K562 (cell line): Measurements from ENCODE around the gene ZNF408. TPM values are rescaled to one million over a fixed set of nuclear protein-coding genes. Genes with fewer than 3 reads are reported as not detected.
A peak's percentile ranks its signal among the peaks of the same experiment; 100 is the strongest.

Experiments used
- C11orf30 ChIP-seq: fragments of 450-650 bp; IDR thresholded peaks from 2 replicates; pipeline ENCODE4 v1.6.1; 2016; ENCODE audit warnings: low read depth, mild to moderate bottlenecking
- GTF2A2 ChIP-seq: IDR thresholded peaks from 2 replicates; pipeline ENCODE4 v1.6.1; 2016; ENCODE audit warnings: mild to moderate bottlenecking, missing genetic modification characterization, missing compliant biosample characterization
- KAT2B ChIP-seq: IDR thresholded peaks from one replicate; pipeline ENCODE4 v1.6.1; 2012; ENCODE audit warnings: low read depth, mild to moderate bottlenecking, control low read depth, inconsistent platforms, low read length, moderate library complexity
- KAT7 ChIP-seq: sonication (generic); formaldehyde crosslinking; IDR thresholded peaks from 2 replicates; pipeline ENCODE4 v1.8.0; 2022; ENCODE audit warnings: missing genetic modification reagents, mild to moderate bottlenecking, borderline replicate concordance
- KDM2B ChIP-seq: fragments of 250-450 bp; sonication (Bioruptor Pico); IDR thresholded peaks from 2 replicates; pipeline ENCODE4 v1.8.0; 2021; ENCODE audit warnings: mild to moderate bottlenecking, moderate library complexity
- LCOR ChIP-seq: sonication (generic); formaldehyde crosslinking; IDR thresholded peaks from 2 replicates; pipeline ENCODE4 v1.8.0; 2022; ENCODE audit warnings: mild to moderate bottlenecking, missing genetic modification reagents
- MYBL2 ChIP-seq, 2 experiments: fragments of 450-650 bp in 1 of 2; sonication (generic) in 1 of 2; formaldehyde crosslinking in 1 of 2; IDR thresholded peaks; 2 replicates each; pipeline versions ENCODE4 v1.6.1 to v1.8.1; 2017 to 2022; ENCODE audit warnings: borderline replicate concordance in 1 of 2, inconsistent platforms in 1 of 2, low read depth in 1 of 2, mild to moderate bottlenecking in 1 of 2, missing genetic modification reagents in 1 of 2, moderate library complexity in 1 of 2
- PML ChIP-seq: IDR thresholded peaks from 2 replicates; pipeline ENCODE4 v1.6.1; 2012; ENCODE audit warnings: low read length, inconsistent platforms
- RBM14 ChIP-seq: fragments of 200-400 bp; formaldehyde crosslinking; IDR thresholded peaks from 2 replicates; pipeline ENCODE4 v1.6.1; 2018; ENCODE audit warnings: low read depth, mild to moderate bottlenecking, low read length, moderate library complexity, borderline replicate concordance; ENCODE audit not compliant: insufficient read depth
- SRSF3 ChIP-seq: fragments of 200-400 bp; formaldehyde crosslinking; IDR thresholded peaks from 2 replicates; pipeline ENCODE4 v1.6.1; 2016; ENCODE audit warnings: mild to moderate bottlenecking, low read length, moderate library complexity; ENCODE audit not compliant: insufficient read depth
- TAF15 ChIP-seq: fragments of 200-400 bp; formaldehyde crosslinking; IDR thresholded peaks from 2 replicates; pipeline ENCODE4 v1.6.1; 2017; ENCODE audit warnings: mild to moderate bottlenecking, low read depth, low read length, moderate library complexity
- ZKSCAN3 ChIP-seq: fragments of 250-450 bp; sonication (Bioruptor Pico); IDR thresholded peaks from 2 replicates; pipeline ENCODE4 v1.4.0; 2020
- ZNF24 ChIP-seq: fragments of 450-650 bp; IDR thresholded peaks from 2 replicates; pipeline ENCODE4 v1.6.1; 2016
- ZNF347 ChIP-seq: fragments of 450-650 bp; formaldehyde crosslinking; IDR thresholded peaks from 2 replicates; pipeline ENCODE4 v1.4.0; 2020; ENCODE audit warnings: low read depth, mild to moderate bottlenecking, moderate library complexity
- ZNF444 ChIP-seq: fragments of 250-450 bp; sonication (Bioruptor Pico); IDR thresholded peaks from 2 replicates; pipeline ENCODE4 v1.4.0; 2020; ENCODE audit warnings: mild to moderate bottlenecking, moderate library complexity
- polyA plus RNA-seq, 8 experiments: library from polyadenylated mRNA; depleted of rRNA in 4 of 8; stranded (reverse) in 5 of 8; unstranded in 3 of 8; fragments of >200 nt; fragmentation: Nextera tagmentation in 2 of 8; fragmentation: Illumina TruSeq in 1 of 8; extraction: Ambion mirVana in 2 of 8; extraction: Trizol in 1 of 8; gene quantifications; 2 replicates each; pipeline versions ENCODE4 v1.2.1 to v1.2.3, GENCODE V29; 2011 to 2014; ENCODE audit warnings: inconsistent platforms in 1 of 8, missing spikeins in 1 of 8
- total RNA-seq, 7 experiments: library from RNA; depleted of rRNA in 6 of 7; stranded (reverse); fragments of >200 nt in 6 of 7; fragmentation: Illumina TruSeq in 2 of 7; extraction: Trizol in 2 of 7; gene quantifications; 2 replicates each; pipeline versions ENCODE4 v1.2.1 to v1.2.3, GENCODE V29; 2011 to 2021; ENCODE audit warnings: low replicate concordance in 1 of 7
- TF ChIP-seq, protein P1 (sequence below): conservative IDR thresholded peaks from 2 replicates; pipeline ENCODE4 v1.6.1; 2011; ENCODE audit warnings: low read depth, mild to moderate bottlenecking, low read length; ENCODE audit not compliant: control insufficient read depth
- TF ChIP-seq, protein P2 (sequence below), 2 experiments: fragments of 150-350 bp in 1 of 2; IDR thresholded peaks; 2 replicates each; pipeline ENCODE4 v1.6.1; 2012 to 2016; ENCODE audit warnings: low read depth in 2 of 2, low read length in 2 of 2, mild to moderate bottlenecking in 1 of 2, moderate library complexity in 1 of 2
- TF ChIP-seq, protein P3 (sequence below): fragments of 450-650 bp; IDR thresholded peaks from 2 replicates; pipeline ENCODE4 v1.6.1; 2016; ENCODE audit warnings: borderline replicate concordance
- TF ChIP-seq, protein P4 (sequence below): fragments of 250-450 bp; sonication (Bioruptor Pico); IDR thresholded peaks from 2 replicates; pipeline ENCODE4 v1.8.0; 2022; ENCODE audit warnings: moderate library complexity, mild to moderate bottlenecking, inconsistent platforms

Gene ZNF408
- total and polyA plus RNA-seq, 9 of the 15 experiments (the other 6 are each of a cell fraction or from before 2014, with no cell fraction given): 0.15 to 18.4 (median 7.4) TPM

DNA sequence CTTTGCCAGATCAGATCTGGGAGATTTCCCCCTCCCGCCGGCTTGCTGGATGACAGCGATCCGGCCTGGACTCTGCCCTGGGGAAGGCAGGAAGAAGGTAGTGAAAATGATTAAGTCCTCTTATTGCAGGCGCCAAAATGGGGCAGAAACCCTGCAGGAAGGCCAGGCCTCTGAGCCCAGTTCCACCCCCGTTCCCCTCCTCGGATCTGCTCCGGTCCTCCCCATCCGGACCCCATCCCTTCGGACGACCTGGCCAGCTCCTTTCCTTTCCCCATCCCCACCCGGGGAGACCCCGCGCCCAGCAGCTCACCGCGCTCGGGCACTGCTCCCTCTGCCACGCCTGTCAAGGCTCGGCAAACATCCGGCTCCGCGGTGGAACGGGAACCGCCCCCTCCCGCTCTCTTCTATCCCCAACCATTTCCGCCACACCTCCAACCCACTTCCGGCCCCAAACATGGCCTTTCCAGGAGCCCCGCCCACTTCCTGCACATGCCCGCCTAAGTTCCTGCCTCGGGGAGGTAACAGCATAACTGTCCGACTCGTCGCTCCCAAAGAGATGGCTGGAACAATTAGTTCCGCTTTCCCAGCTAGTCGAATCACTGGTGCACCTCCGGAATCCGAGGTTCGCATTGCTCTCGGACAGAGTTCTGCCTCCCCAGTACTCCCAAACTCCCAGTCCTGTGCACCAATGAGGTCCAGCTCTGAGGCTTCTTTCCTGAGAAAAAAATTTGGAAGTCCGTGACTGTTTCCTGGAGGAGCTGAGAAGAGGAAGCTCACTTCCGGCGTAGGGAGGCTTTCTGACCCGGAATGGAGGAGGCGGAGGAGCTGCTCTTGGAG is at the start of gene ZNF408, which contains the start of gene ARHGAP1 (continued):
- no peak for TF ChIP-seq KDM2B (CRISPR knock-in tag)
- TF ChIP-seq KAT2B: no peak
- no peak for TF ChIP-seq TAF15
- TF ChIP-seq ZKSCAN3 (CRISPR knock-in tag): no peak
- TF ChIP-seq KAT7: peak; percentile 88; the same call in 1 of the 2 replicates
- TF ChIP-seq ZNF444 (CRISPR knock-in tag): no peak
- TF ChIP-seq SRSF3: no peak
- TF ChIP-seq, protein P1, sequence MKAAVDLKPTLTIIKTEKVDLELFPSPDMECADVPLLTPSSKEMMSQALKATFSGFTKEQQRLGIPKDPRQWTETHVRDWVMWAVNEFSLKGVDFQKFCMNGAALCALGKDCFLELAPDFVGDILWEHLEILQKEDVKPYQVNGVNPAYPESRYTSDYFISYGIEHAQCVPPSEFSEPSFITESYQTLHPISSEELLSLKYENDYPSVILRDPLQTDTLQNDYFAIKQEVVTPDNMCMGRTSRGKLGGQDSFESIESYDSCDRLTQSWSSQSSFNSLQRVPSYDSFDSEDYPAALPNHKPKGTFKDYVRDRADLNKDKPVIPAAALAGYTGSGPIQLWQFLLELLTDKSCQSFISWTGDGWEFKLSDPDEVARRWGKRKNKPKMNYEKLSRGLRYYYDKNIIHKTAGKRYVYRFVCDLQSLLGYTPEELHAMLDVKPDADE: peak; percentile 75
- TF ChIP-seq PML: no peak; the same call in 1 of the 2 replicates
- peak; percentile 84; the same call in 1 of the 2 replicates for TF ChIP-seq GTF2A2 (tag)
- TF ChIP-seq ZNF347 (CRISPR knock-in tag): no peak
- no peak; the same call in 1 of the 2 replicates for TF ChIP-seq MYBL2 (IDR thresholded peaks at IDR 0.05; ENCODE audit: low read depth)
- no peak for TF ChIP-seq MYBL2 (CRISPR knock-in tag; IDR thresholded peaks at IDR 0.05; ENCODE audit: borderline replicate concordance)
- TF ChIP-seq, protein P2, sequence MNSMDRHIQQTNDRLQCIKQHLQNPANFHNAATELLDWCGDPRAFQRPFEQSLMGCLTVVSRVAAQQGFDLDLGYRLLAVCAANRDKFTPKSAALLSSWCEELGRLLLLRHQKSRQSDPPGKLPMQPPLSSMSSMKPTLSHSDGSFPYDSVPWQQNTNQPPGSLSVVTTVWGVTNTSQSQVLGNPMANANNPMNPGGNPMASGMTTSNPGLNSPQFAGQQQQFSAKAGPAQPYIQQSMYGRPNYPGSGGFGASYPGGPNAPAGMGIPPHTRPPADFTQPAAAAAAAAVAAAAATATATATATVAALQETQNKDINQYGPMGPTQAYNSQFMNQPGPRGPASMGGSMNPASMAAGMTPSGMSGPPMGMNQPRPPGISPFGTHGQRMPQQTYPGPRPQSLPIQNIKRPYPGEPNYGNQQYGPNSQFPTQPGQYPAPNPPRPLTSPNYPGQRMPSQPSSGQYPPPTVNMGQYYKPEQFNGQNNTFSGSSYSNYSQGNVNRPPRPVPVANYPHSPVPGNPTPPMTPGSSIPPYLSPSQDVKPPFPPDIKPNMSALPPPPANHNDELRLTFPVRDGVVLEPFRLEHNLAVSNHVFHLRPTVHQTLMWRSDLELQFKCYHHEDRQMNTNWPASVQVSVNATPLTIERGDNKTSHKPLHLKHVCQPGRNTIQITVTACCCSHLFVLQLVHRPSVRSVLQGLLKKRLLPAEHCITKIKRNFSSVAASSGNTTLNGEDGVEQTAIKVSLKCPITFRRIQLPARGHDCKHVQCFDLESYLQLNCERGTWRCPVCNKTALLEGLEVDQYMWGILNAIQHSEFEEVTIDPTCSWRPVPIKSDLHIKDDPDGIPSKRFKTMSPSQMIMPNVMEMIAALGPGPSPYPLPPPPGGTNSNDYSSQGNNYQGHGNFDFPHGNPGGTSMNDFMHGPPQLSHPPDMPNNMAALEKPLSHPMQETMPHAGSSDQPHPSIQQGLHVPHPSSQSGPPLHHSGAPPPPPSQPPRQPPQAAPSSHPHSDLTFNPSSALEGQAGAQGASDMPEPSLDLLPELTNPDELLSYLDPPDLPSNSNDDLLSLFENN (IDR thresholded peaks at IDR 0.05; ENCODE audit: low read depth in 2 of 2, low read length in 2 of 2): peak in 1 of 2 experiments; percentile 28; a peak in 2 of 4 replicates
- peak; percentile 100 for TF ChIP-seq C11orf30
- TF ChIP-seq LCOR (CRISPR knock-in tag): peak; percentile 97
- TF ChIP-seq, protein P3, sequence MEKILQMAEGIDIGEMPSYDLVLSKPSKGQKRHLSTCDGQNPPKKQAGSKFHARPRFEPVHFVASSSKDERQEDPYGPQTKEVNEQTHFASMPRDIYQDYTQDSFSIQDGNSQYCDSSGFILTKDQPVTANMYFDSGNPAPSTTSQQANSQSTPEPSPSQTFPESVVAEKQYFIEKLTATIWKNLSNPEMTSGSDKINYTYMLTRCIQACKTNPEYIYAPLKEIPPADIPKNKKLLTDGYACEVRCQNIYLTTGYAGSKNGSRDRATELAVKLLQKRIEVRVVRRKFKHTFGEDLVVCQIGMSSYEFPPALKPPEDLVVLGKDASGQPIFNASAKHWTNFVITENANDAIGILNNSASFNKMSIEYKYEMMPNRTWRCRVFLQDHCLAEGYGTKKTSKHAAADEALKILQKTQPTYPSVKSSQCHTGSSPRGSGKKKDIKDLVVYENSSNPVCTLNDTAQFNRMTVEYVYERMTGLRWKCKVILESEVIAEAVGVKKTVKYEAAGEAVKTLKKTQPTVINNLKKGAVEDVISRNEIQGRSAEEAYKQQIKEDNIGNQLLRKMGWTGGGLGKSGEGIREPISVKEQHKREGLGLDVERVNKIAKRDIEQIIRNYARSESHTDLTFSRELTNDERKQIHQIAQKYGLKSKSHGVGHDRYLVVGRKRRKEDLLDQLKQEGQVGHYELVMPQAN: peak; percentile 98
- TF ChIP-seq RBM14: no peak
- TF ChIP-seq ZNF24: no peak
- TF ChIP-seq, protein P4, sequence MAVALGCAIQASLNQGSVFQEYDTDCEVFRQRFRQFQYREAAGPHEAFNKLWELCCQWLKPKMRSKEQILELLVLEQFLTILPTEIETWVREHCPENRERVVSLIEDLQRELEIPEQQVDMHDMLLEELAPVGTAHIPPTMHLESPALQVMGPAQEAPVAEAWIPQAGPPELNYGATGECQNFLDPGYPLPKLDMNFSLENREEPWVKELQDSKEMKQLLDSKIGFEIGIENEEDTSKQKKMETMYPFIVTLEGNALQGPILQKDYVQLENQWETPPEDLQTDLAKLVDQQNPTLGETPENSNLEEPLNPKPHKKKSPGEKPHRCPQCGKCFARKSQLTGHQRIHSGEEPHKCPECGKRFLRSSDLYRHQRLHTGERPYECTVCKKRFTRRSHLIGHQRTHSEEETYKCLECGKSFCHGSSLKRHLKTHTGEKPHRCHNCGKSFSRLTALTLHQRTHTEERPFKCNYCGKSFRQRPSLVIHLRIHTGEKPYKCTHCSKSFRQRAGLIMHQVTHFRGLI (CRISPR knock-in tag): no peak
